Tibial nerve (tissue), 4 donors: ENCODE results near the gene SLC2A2.

ENCODE experiments used
- EP300 ChIP-seq, 2 donors: sonication (generic); formaldehyde crosslinking; IDR thresholded peaks; one replicate each; pipeline ENCODE4 v1.6.1; 2017; ENCODE audit warnings: antibody characterized with exemption in 2 of 2, mild to moderate bottlenecking in 1 of 2
- TF ChIP-seq, protein P1 (sequence below), 5 experiments: fragments of 200-600 bp in 3 of 5; fragments of 450-650 bp in 2 of 5; sonication (generic) in 3 of 5; IDR thresholded peaks; one replicate each; pipeline ENCODE4 v1.5.1; 2016 to 2019; ENCODE audit warnings: antibody characterized with exemption in 5 of 5, mild to moderate bottlenecking in 3 of 5, moderate library complexity in 2 of 5

DNA sequence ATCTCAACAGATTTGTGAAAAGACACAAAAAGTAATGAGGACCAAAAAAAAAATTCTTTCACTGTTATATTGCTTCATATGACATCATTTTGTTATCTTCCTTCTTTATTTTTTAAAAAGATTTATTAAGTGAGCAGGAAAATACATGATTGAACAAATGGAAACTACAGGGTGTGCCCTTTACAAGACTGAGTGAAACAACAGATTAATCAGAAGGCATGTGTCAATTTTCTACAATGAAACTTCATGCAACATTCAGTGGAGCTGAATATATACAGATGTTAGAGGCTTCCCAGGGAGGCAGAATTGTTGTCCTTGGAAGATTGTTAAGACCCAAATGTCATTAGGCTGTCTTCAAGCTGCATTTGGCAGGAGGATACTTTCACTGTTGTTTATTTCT, 28.4 kb upstream of the SLC2A2 start:
- TF ChIP-seq, protein P1, sequence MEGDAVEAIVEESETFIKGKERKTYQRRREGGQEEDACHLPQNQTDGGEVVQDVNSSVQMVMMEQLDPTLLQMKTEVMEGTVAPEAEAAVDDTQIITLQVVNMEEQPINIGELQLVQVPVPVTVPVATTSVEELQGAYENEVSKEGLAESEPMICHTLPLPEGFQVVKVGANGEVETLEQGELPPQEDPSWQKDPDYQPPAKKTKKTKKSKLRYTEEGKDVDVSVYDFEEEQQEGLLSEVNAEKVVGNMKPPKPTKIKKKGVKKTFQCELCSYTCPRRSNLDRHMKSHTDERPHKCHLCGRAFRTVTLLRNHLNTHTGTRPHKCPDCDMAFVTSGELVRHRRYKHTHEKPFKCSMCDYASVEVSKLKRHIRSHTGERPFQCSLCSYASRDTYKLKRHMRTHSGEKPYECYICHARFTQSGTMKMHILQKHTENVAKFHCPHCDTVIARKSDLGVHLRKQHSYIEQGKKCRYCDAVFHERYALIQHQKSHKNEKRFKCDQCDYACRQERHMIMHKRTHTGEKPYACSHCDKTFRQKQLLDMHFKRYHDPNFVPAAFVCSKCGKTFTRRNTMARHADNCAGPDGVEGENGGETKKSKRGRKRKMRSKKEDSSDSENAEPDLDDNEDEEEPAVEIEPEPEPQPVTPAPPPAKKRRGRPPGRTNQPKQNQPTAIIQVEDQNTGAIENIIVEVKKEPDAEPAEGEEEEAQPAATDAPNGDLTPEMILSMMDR (IDR thresholded peaks at IDR 0.05), result no peak
- no peak for TF ChIP-seq EP300 (IDR thresholded peaks at IDR 0.05)
